Endothelial cell of umbilical vein (primary cell): ENCODE measurements around the gene CHURC1. TPM values are rescaled to one million over a fixed set of nuclear protein-coding genes. Genes with fewer than 3 reads are reported as not detected.
"Not testable (repeated sequence)": the region's sequence is repeated elsewhere in the genome, so short reads cannot be mapped to it uniquely, and the experiment has no call there.

ENCODE experiments used
- BruUV-seq: library from RNA; stranded (reverse); fragments of 400-500 nt; replicated peaks from 2 replicates; lab custom pipeline; 2021; lab: Mats Ljungman, UMichigan
- CTCF ChIA-PET: fragments of 300-600, 350-600 bp; sonication (Branson Sonifier 250); formaldehyde crosslinking; loops from one replicate; lab custom pipeline; 2021; ENCODE audit warnings: antibody characterized with exemption, inconsistent platforms; lab: Charles Lee
- POLR2A ChIA-PET: fragments of 300-600, 350-600 bp; sonication (Branson Sonifier 250); formaldehyde crosslinking; loops from one replicate; lab custom pipeline; 2021; ENCODE audit warnings: antibody characterized with exemption, inconsistent platforms; lab: Charles Lee
- DNase-seq: peaks from one replicate; pipeline ENCODE4 v3.0.0-alpha.2; 2011; ENCODE audit warnings: low read depth, low spot score
- FAIRE-seq: peaks from 2 replicates; lab custom pipeline; 2011; peaks lifted over from hg19 to GRCh38; lab: Jason Lieb, UNC
- H2AFZ ChIP-seq: 2 replicates; pipeline ENCODE4 v1.6.0; 2012; ENCODE audit warnings: low read depth, low read length, control low read depth, inconsistent platforms
- H3K27ac ChIP-seq: 2 replicates; pipeline ENCODE4 v1.5.1; 2011; ENCODE audit warnings: low read depth, mild to moderate bottlenecking, control low read depth, low read length, moderate library complexity; ENCODE audit not compliant: insufficient read depth
- H3K27me3 ChIP-seq, 2 experiments: 2 replicates each; pipeline versions ENCODE4 v1.6.0 to v1.6.1; 2011; ENCODE audit warnings: low read length in 2 of 2, mixed read lengths in 1 of 2; ENCODE audit not compliant: control insufficient read depth in 2 of 2, insufficient read depth in 2 of 2
- H3K36me3 ChIP-seq, 2 experiments: 2 replicates in 1 of 2; 3 replicates in 1 of 2; pipeline ENCODE4 v1.5.1; 2011; ENCODE audit warnings: low read length in 2 of 2, mild to moderate bottlenecking in 1 of 2, moderate library complexity in 1 of 2; ENCODE audit not compliant: control insufficient read depth in 2 of 2, insufficient read depth in 2 of 2; ENCODE audit errors: extremely low read depth in 1 of 2
- H3K4me1 ChIP-seq: 3 replicates; pipeline ENCODE4 v1.5.1; 2011; ENCODE audit warnings: mild to moderate bottlenecking, low read length; ENCODE audit not compliant: control insufficient read depth, insufficient read depth; ENCODE audit errors: extremely low read depth
- H3K4me2 ChIP-seq: 2 replicates; pipeline ENCODE4 v1.6.1; 2011; ENCODE audit warnings: low read length, control low read depth, mixed read lengths; ENCODE audit not compliant: insufficient read depth
- H3K4me3 ChIP-seq, 3 experiments: fragments of 200-600 bp in 1 of 3; sonication (generic), shearing (Covaris generic) in 1 of 3; replicated peaks in 1 of 3; 2 replicates each; pipeline ENCODE4 v1.5.1; 2011 to 2016; ENCODE audit warnings: control low read depth in 3 of 3, low read length in 3 of 3, mild to moderate bottlenecking in 2 of 3, inconsistent platforms in 1 of 3, low read depth in 1 of 3, moderate library complexity in 1 of 3; ENCODE audit not compliant: insufficient read depth in 1 of 3
- H3K79me2 ChIP-seq: 2 replicates; pipeline ENCODE4 v1.6.0; 2012; ENCODE audit warnings: low read length, inconsistent platforms; ENCODE audit not compliant: control insufficient read depth, insufficient read depth
- H3K9ac ChIP-seq: replicated peaks from 2 replicates; pipeline ENCODE3; 2011; ENCODE audit warnings: low read length, control low read depth; ENCODE audit not compliant: insufficient read depth; ENCODE audit errors: extremely low read depth
- H3K9me1 ChIP-seq: replicated peaks from 3 replicates; pipeline ENCODE4 v1.6.0; 2011; ENCODE audit warnings: mild to moderate bottlenecking, low read length; ENCODE audit not compliant: control insufficient read depth, insufficient read depth; ENCODE audit errors: extremely low read depth
- H3K9me3 ChIP-seq: replicated peaks from 2 replicates; pipeline ENCODE4 v1.5.1; 2012; ENCODE audit warnings: low read length, inconsistent platforms; ENCODE audit not compliant: control insufficient read depth, insufficient read depth
- H4K20me1 ChIP-seq: replicated peaks from 2 replicates; pipeline ENCODE3; 2011; ENCODE audit warnings: mild to moderate bottlenecking, low read length; ENCODE audit not compliant: control insufficient read depth, insufficient read depth; ENCODE audit errors: extremely low read depth
- CTCF ChIP-seq, 2 donors: IDR thresholded peaks; 1 replicate in 1 of 2; 2 replicates in 1 of 2; pipeline ENCODE4 v1.5.1; 2011; ENCODE audit warnings: low read length in 2 of 2, mild to moderate bottlenecking in 2 of 2, moderate library complexity in 2 of 2, control low read depth in 1 of 2, inconsistent platforms in 1 of 2, low read depth in 1 of 2; ENCODE audit not compliant: insufficient read depth in 1 of 2; ENCODE audit errors: extremely low read depth in 1 of 2
- EZH2 ChIP-seq: IDR thresholded peaks from 2 replicates; pipeline ENCODE4 v1.6.1; 2012; ENCODE audit warnings: borderline replicate concordance, low read depth, mild to moderate bottlenecking, moderate library complexity, low read length, inconsistent platforms; ENCODE audit not compliant: severe bottlenecking
- FOS ChIP-seq: IDR thresholded peaks from 2 replicates; pipeline ENCODE4 v1.6.1; 2011; ENCODE audit warnings: mild to moderate bottlenecking, low read length, moderate library complexity, borderline replicate concordance; ENCODE audit not compliant: insufficient read depth
- GATA2 ChIP-seq: IDR thresholded peaks from 2 replicates; pipeline ENCODE4 v1.7.0; 2011; ENCODE audit warnings: low read depth, mild to moderate bottlenecking, moderate library complexity, mixed read lengths, low read length; ENCODE audit not compliant: insufficient read length, insufficient read depth
- MYC ChIP-seq: IDR thresholded peaks from one replicate; pipeline ENCODE4 v1.6.1; 2011; ENCODE audit warnings: mild to moderate bottlenecking, low read depth, low read length
- POLR2A ChIP-seq: IDR thresholded peaks from 2 replicates; pipeline ENCODE4 v1.6.1; 2012; ENCODE audit warnings: low read depth, mild to moderate bottlenecking, control low read depth, low read length
- POLR2AphosphoS5 ChIP-seq: IDR thresholded peaks from 2 replicates; pipeline ENCODE4 v1.6.1; 2012; ENCODE audit warnings: low read depth, mild to moderate bottlenecking, control low read depth, low read length, moderate library complexity; ENCODE audit not compliant: insufficient read depth
- dilution Hi-C: fragments of 300-500 bp; cut with MboI; formaldehyde crosslinking; loops from one replicate; pipeline ENCODE4 v1.15.0; 2019; ENCODE audit warnings: low sequenced_read_pairs; ENCODE audit not compliant: extremely low pct_ligation_motif_present
- intact Hi-C: fragments of 100-400 bp; cut with micrococcal nuclease; formaldehyde crosslinking; loops from one replicate; pipeline ENCODE4 v1.10.0; 2022
- polyA plus RNA-seq, 4 experiments: library from polyadenylated mRNA; depleted of rRNA in 3 of 4; stranded (reverse) in 3 of 4; unstranded in 1 of 4; fragments of >200 nt; gene quantifications; 2 replicates each; pipeline versions ENCODE4 v1.2.1 to v1.2.3, GENCODE V29; 2011 to 2012; ENCODE audit warnings: missing spikeins in 1 of 4
- total RNA-seq: library from RNA; stranded (reverse); gene quantifications from 2 replicates; pipeline ENCODE4 v1.2.3, GENCODE V29; 2021
- TF ChIP-seq, protein P1 (sequence below): IDR thresholded peaks from 2 replicates; pipeline ENCODE4 v1.6.1; 2011; ENCODE audit not compliant: insufficient read depth, insufficient read length

CHURC1 gene
- total and polyA plus RNA-seq, 2 donors (not counting 3 experiments of a cell fraction or from before 2014, with no cell fraction given), result 44.4 to 62.2 TPM

- H3K9me3 ChIP-seq, POLR2A ChIA-PET, BruUV-seq, H3K27ac ChIP-seq, DNase-seq, FAIRE-seq, H2AFZ ChIP-seq, H3K4me3 ChIP-seq, dilution Hi-C loops, H3K36me3 ChIP-seq, H3K9me1 ChIP-seq, H4K20me1 ChIP-seq: not testable (repeated sequence)
- Histone ChIP-seq H3K9ac (peak overlapping the region; percentile 30), H3K79me2 (peaks cover 29% of the 10 kb centered on the region), H3K27me3 (peaks cover 9 to 18% of the 10 kb centered on the region in 2 experiments), H3K4me2 (peak overlapping the region; percentile 82), H3K4me1 (peaks cover 16% of the 10 kb centered on the region)
- CTCF ChIA-PET, result interaction anchor here (1.2 kb wide), 1 partner anchor 73 kb away, joined by 3 read pairs; the partner anchor contains the start of gene FNTB
- intact Hi-C loops, result loop anchor here (5.0 kb wide), 1 partner anchor 91 kb away; no protein-coding TSS in a partner anchor
These were observed 778 bp upstream of the CHURC1 start for GRCh38 chr14:64913477-64913876.

DNA sequence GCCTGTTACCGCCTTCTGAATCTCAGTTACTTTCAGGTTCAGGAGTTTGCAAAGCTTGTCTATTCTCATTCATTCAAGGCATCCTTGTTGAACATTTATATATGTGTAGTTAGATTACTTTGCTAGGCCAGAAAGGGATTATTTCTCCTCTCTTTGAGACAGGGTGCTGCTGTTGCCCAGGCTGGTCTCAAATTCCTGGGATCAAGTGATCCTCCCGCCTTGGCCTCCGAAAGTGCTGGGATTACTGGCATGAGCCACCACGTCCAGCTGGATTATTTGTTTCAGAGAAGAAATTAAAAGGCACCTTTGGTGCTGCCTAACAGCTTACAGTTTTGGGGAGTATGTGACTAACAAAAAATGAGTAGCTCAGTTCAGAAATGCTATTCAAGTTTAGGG is 772 bp downstream of the CHURC1 start:
- BruUV-seq, result no TSS peak
- no peaks in the 10 kb centered on the region for H3K36me3 ChIP-seq
- no peak for DNase-seq
- H4K20me1 ChIP-seq, result no peaks in the 10 kb centered on the region
- H3K9me1 ChIP-seq, result no peaks in the 10 kb centered on the region
- dilution Hi-C loops (no loop called here), intact Hi-C loops (no loop called here)
- ChIA-PET CTCF (interaction anchor here (1.3 to 1.7 kb wide), 2 partner anchors 9 to 105 kb away, joined by 4 to 11 read pairs; no protein-coding TSS in a partner anchor), POLR2A (interaction anchor here (0.6 to 1.5 kb wide), 2 partner anchors 10 to 22 kb away, joined by 3 to 4 read pairs; no protein-coding TSS in a partner anchor)
- peak overlapping the region; percentile 97 for H3K4me2 ChIP-seq
- peak overlapping the region; percentile 92 for H2AFZ ChIP-seq
- FAIRE-seq, result peak; percentile 58
- TF ChIP-seq, protein P1, sequence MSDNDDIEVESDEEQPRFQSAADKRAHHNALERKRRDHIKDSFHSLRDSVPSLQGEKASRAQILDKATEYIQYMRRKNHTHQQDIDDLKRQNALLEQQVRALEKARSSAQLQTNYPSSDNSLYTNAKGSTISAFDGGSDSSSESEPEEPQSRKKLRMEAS, result no peak
- TF ChIP-seq POLR2A (no peak), MYC (no peak), FOS (no peak), GATA2 (no peak), EZH2 (no peak), CTCF (IDR thresholded peaks at IDR 0.05; ENCODE audit: extremely low read depth in 1 of 2, insufficient read depth in 1 of 2, low read depth in 1 of 2, low read length in 2 of 2) (no peak), POLR2AphosphoS5 (no peak)
- H3K9ac ChIP-seq, result peak overlapping the region; percentile 98
- peak overlapping the region; percentile 81 for H3K27ac ChIP-seq
- H3K9me3 ChIP-seq, result no peaks in the 10 kb centered on the region
- H3K27me3 ChIP-seq, result peaks cover 6 to 8% of the 10 kb centered on the region in 2 experiments
- peaks cover 33% of the 10 kb centered on the region for H3K79me2 ChIP-seq
- H3K4me3 ChIP-seq, result peak overlapping the region; percentile 80 to 96 (median 94)
- H3K4me1 ChIP-seq, result peaks cover 16% of the 10 kb centered on the region
